ENCODE measurements around the gene PRKCZ. TPM values are rescaled to one million over a fixed set of nuclear protein-coding genes. Genes with fewer than 3 reads are reported as not detected.

Gene PRKCZ
- total RNA-seq, 2 experiments from 2014 or later, result 6.8 to 12.8 TPM

DNA sequence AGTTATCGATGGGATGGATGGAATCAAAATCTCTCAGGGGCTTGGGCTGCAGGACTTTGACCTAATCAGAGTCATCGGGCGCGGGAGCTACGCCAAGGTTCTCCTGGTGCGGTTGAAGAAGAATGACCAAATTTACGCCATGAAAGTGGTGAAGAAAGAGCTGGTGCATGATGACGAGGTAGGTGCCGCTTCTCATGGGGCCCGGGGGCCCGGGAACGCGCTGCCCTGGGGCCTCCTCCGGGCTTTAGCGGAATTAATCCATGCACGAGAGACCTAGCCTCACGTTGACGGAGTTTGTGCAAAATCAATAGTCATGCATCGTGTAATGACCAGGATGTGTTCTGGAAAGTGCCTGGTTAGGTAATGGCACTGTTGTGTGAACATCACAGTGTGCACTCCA lies 100.6 kb downstream of the PRKCZ start:
- DNase-seq (no peak), ATAC-seq (no peak)
- CTCF ChIA-PET, result interaction anchor here (1.2 to 4.2 kb wide), 5 partner anchors 9 to 24 kb away, joined by 3 to 43 read pairs (median 8); no protein-coding TSS in a partner anchor
- peaks cover 6% of the 10 kb centered on the region for H3K9me3 Mint-ChIP-seq (ENCODE audit: low read depth)
- H3K4me3 Mint-ChIP-seq, result no peak overlapping the region
- H3K27ac Mint-ChIP-seq, result peak overlapping the region; percentile 76
- H3K4me1 Mint-ChIP-seq, result peaks cover 20% of the 10 kb centered on the region
- peaks cover 6% of the 10 kb centered on the region for H3K36me3 Mint-ChIP-seq
- H3K27me3 Mint-ChIP-seq, result no peaks in the 10 kb centered on the region

- CTCF ChIA-PET, result interaction anchor here (1.7 to 4.2 kb wide), 4 partner anchors 11 to 106 kb away, joined by 7 to 43 read pairs (median 12); no protein-coding TSS in a partner anchor
- H3K27me3 Mint-ChIP-seq, result no peaks in the 10 kb centered on the region
- peaks cover 6% of the 10 kb centered on the region for H3K36me3 Mint-ChIP-seq
- H3K9me3 Mint-ChIP-seq (ENCODE audit: low read depth), result peaks cover 6% of the 10 kb centered on the region
- DNase-seq, result peak; percentile 59
- peaks cover 20% of the 10 kb centered on the region for H3K4me1 Mint-ChIP-seq
- peak; percentile 22 for ATAC-seq
- peak overlapping the region; percentile 76 for H3K27ac Mint-ChIP-seq
- H3K4me3 Mint-ChIP-seq, result no peak overlapping the region
These were observed 101.0 kb downstream of the PRKCZ start for GRCh38 chr1:2151252-2151651.

- Mint-ChIP-seq H3K36me3 (peaks cover 6% of the 10 kb centered on the region), H3K9me3 (ENCODE audit: low read depth) (peaks cover 6% of the 10 kb centered on the region), H3K4me1 (peaks cover 20% of the 10 kb centered on the region)
These were observed 101.7 kb downstream of the PRKCZ start for GRCh38 chr1:2151911-2152310.

GRCh38 chr1:2152954-2153353 lies 102.7 kb downstream of the PRKCZ start:
- DNase-seq, result no peak

More at GRCh38 chr1:2151911-2152310, 101.7 kb downstream of the PRKCZ start:
- Mint-ChIP-seq H3K27me3 (no peaks in the 10 kb centered on the region), H3K4me3 (no peak overlapping the region), H3K27ac (no peak overlapping the region)
- DNase-seq (no peak), ATAC-seq (no peak)
- CTCF ChIA-PET, result interaction anchor here (1.7 to 4.2 kb wide), 4 partner anchors 11 to 107 kb away, joined by 7 to 43 read pairs (median 12); no protein-coding TSS in a partner anchor

DNA sequence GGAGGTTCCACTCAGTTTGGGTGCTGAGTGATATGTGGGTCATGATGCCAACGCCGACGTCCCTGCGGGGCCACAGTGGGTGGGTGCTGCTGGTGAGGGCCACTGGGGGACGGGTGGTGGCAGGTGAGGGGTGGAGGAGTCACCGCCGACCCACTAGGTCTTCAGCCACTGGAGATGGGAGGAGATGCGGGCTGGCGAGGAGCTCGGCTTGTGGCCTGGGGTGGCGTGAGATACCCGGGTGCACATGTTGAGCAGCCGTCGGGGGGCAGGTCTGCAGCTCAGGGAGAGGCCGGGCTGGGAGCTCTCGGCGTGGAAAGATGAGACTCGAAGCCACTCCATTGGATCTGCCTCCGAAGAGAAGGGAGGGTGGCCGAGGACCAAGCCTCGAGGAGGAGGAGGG lies 103.8 kb downstream of the PRKCZ start:
- no peak overlapping the region for H3K27ac Mint-ChIP-seq
- CTCF ChIA-PET, result no interaction called here
- ATAC-seq (no peak), DNase-seq (no peak)
- peaks cover 6% of the 10 kb centered on the region for H3K36me3 Mint-ChIP-seq
- H3K4me3 Mint-ChIP-seq, result no peak overlapping the region
- peaks cover 6% of the 10 kb centered on the region for H3K9me3 Mint-ChIP-seq (ENCODE audit: low read depth)
- peaks cover 20% of the 10 kb centered on the region for H3K4me1 Mint-ChIP-seq
- no peaks in the 10 kb centered on the region for H3K27me3 Mint-ChIP-seq

More at GRCh38 chr1:2152954-2153353, 102.7 kb downstream of the PRKCZ start:
- H3K36me3 Mint-ChIP-seq, result peaks cover 6% of the 10 kb centered on the region
- H3K9me3 Mint-ChIP-seq (ENCODE audit: low read depth), result peaks cover 6% of the 10 kb centered on the region
- ATAC-seq, result no peak
- CTCF ChIA-PET, result interaction anchor here (1.7 kb wide), 1 partner anchor 108 kb away, joined by 7 read pairs; no protein-coding TSS in a partner anchor
- no peak overlapping the region for H3K27ac Mint-ChIP-seq
- H3K4me3 Mint-ChIP-seq, result no peak overlapping the region
- H3K4me1 Mint-ChIP-seq, result peaks cover 20% of the 10 kb centered on the region
- H3K27me3 Mint-ChIP-seq, result no peaks in the 10 kb centered on the region

- DNase-seq, result no peak
- Mint-ChIP-seq H3K27ac (no peak overlapping the region), H3K4me1 (peaks cover 20% of the 10 kb centered on the region), H3K4me3 (no peak overlapping the region), H3K27me3 (no peaks in the 10 kb centered on the region), H3K36me3 (peaks cover 6% of the 10 kb centered on the region), H3K9me3 (ENCODE audit: low read depth) (peaks cover 6% of the 10 kb centered on the region)
- no peak for ATAC-seq
- CTCF ChIA-PET, result no interaction called here
These were observed 105.0 kb downstream of the PRKCZ start for GRCh38 chr1:2155147-2155598.

DNA sequence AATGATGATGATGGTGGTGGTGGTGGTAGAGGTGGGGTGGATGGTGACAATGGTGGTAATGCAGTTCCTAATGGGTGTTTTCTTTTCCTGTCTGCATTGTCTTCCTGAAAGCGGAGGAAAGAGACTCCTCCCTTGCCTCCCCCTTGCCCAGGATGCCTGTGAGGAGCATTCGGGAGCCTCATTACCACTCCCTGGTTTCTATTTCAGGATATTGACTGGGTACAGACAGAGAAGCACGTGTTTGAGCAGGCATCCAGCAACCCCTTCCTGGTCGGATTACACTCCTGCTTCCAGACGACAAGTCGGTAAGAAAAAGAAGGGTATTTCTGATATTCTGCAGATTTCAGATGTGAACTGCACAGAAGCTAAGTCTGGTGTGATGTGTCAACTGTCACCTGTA lies 105.6 kb downstream of the PRKCZ start:
- no peak overlapping the region for H3K4me3 Mint-ChIP-seq
- peaks cover 6% of the 10 kb centered on the region for H3K9me3 Mint-ChIP-seq (ENCODE audit: low read depth)
- H3K27ac Mint-ChIP-seq, result no peak overlapping the region
- CTCF ChIA-PET, result interaction anchor here (1.0 kb wide), 1 partner anchor 11 kb away, joined by 3 read pairs; no protein-coding TSS in a partner anchor
- no peaks in the 10 kb centered on the region for H3K27me3 Mint-ChIP-seq
- peaks cover 14% of the 10 kb centered on the region for H3K4me1 Mint-ChIP-seq
- H3K36me3 Mint-ChIP-seq, result peaks cover 6% of the 10 kb centered on the region
- no peak for DNase-seq
- ATAC-seq, result no peak

GRCh38 chr1:2156866-2157265 lies 106.7 kb downstream of the PRKCZ start:
- H3K9me3 Mint-ChIP-seq (ENCODE audit: low read depth), result peaks cover 6% of the 10 kb centered on the region
- no peaks in the 10 kb centered on the region for H3K27me3 Mint-ChIP-seq
- no peak overlapping the region for H3K4me3 Mint-ChIP-seq
- DNase-seq, result no peak
- peaks cover 3% of the 10 kb centered on the region for H3K4me1 Mint-ChIP-seq
- H3K36me3 Mint-ChIP-seq, result peaks cover 6% of the 10 kb centered on the region
- CTCF ChIA-PET, result interaction anchor here (1.0 to 1.5 kb wide), 4 partner anchors 10 to 65 kb away, joined by 3 to 5 read pairs (median 3); no protein-coding TSS in a partner anchor
- ATAC-seq, result no peak
- no peak overlapping the region for H3K27ac Mint-ChIP-seq

GRCh38 chr1:2157856-2158255 lies 107.6 kb downstream of the PRKCZ start:
- ATAC-seq (no peak), DNase-seq (no peak)
- Mint-ChIP-seq H3K4me1 (peaks cover 4% of the 10 kb centered on the region), H3K27ac (no peak overlapping the region), H3K27me3 (no peaks in the 10 kb centered on the region), H3K36me3 (peaks cover 6% of the 10 kb centered on the region), H3K9me3 (ENCODE audit: low read depth) (peaks cover 6% of the 10 kb centered on the region), H3K4me3 (no peak overlapping the region)
- CTCF ChIA-PET, result interaction anchor here (1.3 to 1.5 kb wide), 2 partner anchors 18 to 66 kb away, joined by 3 read pairs; no protein-coding TSS in a partner anchor

GRCh38 chr1:2158272-2158671 lies 108.1 kb downstream of the PRKCZ start:
- Mint-ChIP-seq H3K27ac (no peak overlapping the region), H3K4me1 (peaks cover 5% of the 10 kb centered on the region), H3K27me3 (no peaks in the 10 kb centered on the region), H3K9me3 (ENCODE audit: low read depth) (peaks cover 6% of the 10 kb centered on the region), H3K4me3 (no peak overlapping the region), H3K36me3 (peaks cover 6% of the 10 kb centered on the region)
- CTCF ChIA-PET, result interaction anchor here (1.3 to 1.5 kb wide), 2 partner anchors 19 to 66 kb away, joined by 3 read pairs; no protein-coding TSS in a partner anchor
- no peak for DNase-seq
- ATAC-seq, result no peak

DNA sequence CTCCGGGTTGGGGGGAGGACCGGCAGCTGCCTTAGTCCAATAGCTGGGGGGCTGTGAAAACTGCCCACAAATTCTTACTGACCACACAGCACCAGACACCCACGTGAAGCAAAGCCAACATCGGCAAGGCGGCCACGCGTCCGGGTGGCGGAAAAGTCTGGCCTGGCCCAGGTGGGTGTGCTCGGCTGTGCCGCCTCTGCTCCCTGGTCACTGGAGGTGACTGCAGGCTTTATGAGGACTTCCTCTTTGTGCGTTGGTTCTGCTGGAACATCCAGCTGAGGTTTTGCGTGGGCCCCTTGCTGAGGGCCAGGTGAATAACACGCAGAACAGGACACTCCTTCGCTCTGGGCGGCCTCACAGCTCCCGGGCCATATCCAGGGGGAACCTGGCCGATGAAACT lies 108.9 kb downstream of the PRKCZ start:
- no peak overlapping the region for H3K4me3 Mint-ChIP-seq
- DNase-seq (no peak), ATAC-seq (no peak)
- H3K27ac Mint-ChIP-seq, result no peak overlapping the region
- peaks cover 6% of the 10 kb centered on the region for H3K36me3 Mint-ChIP-seq
- peaks cover 5% of the 10 kb centered on the region for H3K4me1 Mint-ChIP-seq
- peaks cover 6% of the 10 kb centered on the region for H3K9me3 Mint-ChIP-seq (ENCODE audit: low read depth)
- H3K27me3 Mint-ChIP-seq, result no peaks in the 10 kb centered on the region
- CTCF ChIA-PET, result interaction anchor here (0.8 kb wide), 2 partner anchors 15 to 19 kb away, joined by 3 read pairs; no protein-coding TSS in a partner anchor

GRCh38 chr1:2160451-2161300 lies 110.5 kb downstream of the PRKCZ start:
- no peak for DNase-seq
- H3K4me1 Mint-ChIP-seq, result peaks cover 5% of the 10 kb centered on the region
- no peak overlapping the region for H3K4me3 Mint-ChIP-seq
- ATAC-seq, result no peak
- no peaks in the 10 kb centered on the region for H3K27me3 Mint-ChIP-seq
- H3K9me3 Mint-ChIP-seq (ENCODE audit: low read depth), result no peaks in the 10 kb centered on the region
- CTCF ChIA-PET, result interaction anchor here (0.6 to 1.8 kb wide), 2 partner anchors 11 to 14 kb away, joined by 3 to 5 read pairs; no protein-coding TSS in a partner anchor
- no peaks in the 10 kb centered on the region for H3K36me3 Mint-ChIP-seq
- no peak overlapping the region for H3K27ac Mint-ChIP-seq

- no peak overlapping the region for H3K27ac Mint-ChIP-seq
- H3K27me3 Mint-ChIP-seq, result no peaks in the 10 kb centered on the region
- no peaks in the 10 kb centered on the region for H3K9me3 Mint-ChIP-seq (ENCODE audit: low read depth)
- peaks cover 5% of the 10 kb centered on the region for H3K4me1 Mint-ChIP-seq
- H3K36me3 Mint-ChIP-seq, result no peaks in the 10 kb centered on the region
- DNase-seq (no peak), ATAC-seq (no peak)
- no peak overlapping the region for H3K4me3 Mint-ChIP-seq
- CTCF ChIA-PET, result interaction anchor here (1.5 to 4.2 kb wide), 3 partner anchors 8 to 71 kb away, joined by 3 to 31 read pairs (median 5); no protein-coding TSS in a partner anchor
These were observed 113.0 kb downstream of the PRKCZ start for GRCh38 chr1:2163205-2163604.
